PC-9 (cell line): ENCODE measurements around the gene ASB8.

Experiments used
- CTCF ChIP-seq: fragments of 200-600 bp; sonication (generic); conservative IDR thresholded peaks from 2 replicates; pipeline ENCODE4 v1.6.1; 2017; ENCODE audit warnings: mixed run types, antibody characterized with exemption, mild to moderate bottlenecking, moderate library complexity
- EZH2 ChIP-seq: fragments of 200-600 bp; sonication (generic); IDR thresholded peaks from 2 replicates; pipeline ENCODE4 v1.8.0; 2017; ENCODE audit warnings: antibody characterized with exemption, low read depth

GRCh38 chr12:48128800-48129199 is 28.5 kb downstream of the ASB8 start:
- TF ChIP-seq CTCF (no peak), EZH2 (no peak)
